NCI-H774 (cell line): ENCODE measurements around the gene TMEM131L.

Source experiments
- DNase-seq: peaks from one replicate; lab custom pipeline; 2025; lab: John Stamatoyannopoulos, UW

The TMEM131L gene

DNA sequence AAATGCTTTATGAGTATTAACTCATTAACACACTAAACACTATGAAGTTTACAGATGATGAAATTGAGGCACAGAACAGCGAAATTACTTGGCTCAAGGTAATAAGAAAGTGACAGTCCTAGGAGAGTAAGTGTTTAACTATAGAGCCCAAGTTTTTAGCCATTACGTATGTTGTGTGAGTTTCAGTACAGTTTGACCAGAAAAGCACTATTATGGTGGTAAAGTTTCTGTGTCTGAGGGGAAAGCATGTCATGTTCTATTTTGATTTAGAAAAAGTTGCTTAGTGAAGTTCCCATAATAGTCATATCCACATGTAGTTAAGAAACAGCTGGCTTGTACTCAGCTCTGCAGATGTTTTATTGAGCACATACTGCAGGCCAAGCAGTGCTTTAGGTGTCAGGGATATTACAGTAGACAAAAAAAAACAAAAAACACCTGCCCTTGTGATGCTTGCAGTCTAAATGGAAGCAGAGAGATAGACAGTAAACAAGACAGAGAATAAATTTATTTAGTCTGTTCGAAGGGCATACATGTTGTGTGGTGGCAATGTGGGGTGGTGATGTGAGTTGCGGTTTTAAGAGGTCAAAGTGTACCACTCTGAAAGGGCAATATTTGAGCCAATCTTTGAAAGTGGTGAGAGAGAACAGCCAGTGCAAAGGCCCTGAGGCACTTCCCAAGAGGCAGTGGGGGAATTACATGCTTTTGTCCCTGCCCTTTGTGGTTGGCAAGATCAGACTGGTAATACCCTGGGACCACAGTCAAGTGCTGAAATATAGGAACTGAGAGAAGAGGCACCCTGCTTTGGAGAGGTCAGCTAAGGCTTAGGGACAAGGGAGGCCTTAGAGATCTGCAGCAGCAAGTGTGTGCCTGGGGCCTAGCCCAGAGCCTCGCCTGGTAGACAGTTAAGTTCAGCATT is 6.2 kb downstream of the TMEM131L start:
- no peak for DNase-seq

DNA sequence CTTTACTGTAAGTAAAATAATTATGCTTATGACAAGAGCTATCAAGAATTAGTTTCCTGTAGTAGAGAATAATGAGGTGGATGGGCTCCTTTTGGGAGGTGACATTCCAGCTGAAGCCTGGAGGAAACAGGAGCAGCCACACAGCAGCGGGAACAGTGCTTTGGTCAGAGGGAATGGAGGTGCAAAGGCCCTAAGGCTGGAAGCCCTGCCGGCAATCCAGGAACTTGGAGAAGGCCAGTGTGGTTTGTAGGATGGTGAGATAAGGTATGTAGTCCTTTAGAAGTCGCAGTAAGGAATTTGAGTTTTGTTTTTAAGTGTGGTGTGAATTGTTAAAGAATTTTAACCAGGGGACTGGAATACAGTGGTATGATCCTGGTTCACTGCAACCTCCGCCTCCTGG is 8.1 kb downstream of the TMEM131L start:
- no peak for DNase-seq

DNA sequence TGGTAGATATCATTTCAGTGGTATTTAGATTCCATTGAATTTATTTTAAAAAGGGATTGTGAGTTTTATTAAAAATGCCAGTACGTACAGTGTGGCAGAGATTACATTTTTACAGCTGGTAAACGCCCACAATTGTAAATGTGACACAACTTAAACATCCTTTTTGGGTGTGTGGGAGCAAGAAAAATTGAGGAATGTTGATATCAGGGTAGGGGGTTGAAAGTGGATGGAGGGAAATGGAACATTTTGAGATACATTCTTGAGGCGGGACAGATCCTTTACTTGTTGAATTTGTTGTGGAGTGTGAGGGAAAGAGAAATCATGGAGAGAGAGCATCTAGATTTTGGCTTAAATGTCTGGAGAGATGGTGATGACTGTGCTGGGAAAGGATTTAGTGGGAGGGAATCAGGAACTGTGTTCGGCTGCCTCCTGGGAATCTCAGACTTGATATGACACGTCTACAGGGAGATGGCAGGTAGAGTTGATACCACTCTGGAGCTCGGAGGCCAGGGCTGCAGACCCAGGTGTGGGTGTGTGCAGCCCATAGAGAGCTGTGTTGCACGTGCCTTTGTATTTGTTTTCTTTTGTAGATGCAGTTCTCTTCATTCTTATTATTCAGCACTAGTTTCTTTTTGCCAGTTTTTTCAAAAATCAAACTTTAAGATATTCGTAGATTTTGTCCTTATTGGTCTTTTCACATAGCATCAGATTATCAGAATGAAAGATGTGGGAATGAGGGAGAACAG is 10.8 kb downstream of the TMEM131L start:
- DNase-seq = no peak

DNA sequence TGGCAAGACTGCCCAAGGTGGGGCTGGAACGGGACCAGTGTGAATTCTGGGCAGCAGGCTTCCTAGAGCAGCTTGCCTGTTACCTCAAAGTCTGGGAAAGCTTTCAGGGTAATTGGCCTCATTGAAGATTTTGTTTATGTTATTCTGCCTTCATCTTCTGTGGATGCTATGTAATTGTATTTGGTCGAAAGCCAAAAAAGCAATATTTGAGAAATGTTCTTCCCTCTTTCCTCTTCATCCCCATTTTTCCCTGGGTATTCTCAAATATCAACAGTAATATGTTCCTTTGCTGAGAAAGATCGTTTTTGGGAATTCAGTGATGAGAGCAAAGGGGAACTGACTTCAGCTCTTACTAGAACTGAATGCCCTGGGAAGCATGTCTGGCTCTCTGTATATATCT is 12.9 kb downstream of the TMEM131L start:
- no peak for DNase-seq

DNA sequence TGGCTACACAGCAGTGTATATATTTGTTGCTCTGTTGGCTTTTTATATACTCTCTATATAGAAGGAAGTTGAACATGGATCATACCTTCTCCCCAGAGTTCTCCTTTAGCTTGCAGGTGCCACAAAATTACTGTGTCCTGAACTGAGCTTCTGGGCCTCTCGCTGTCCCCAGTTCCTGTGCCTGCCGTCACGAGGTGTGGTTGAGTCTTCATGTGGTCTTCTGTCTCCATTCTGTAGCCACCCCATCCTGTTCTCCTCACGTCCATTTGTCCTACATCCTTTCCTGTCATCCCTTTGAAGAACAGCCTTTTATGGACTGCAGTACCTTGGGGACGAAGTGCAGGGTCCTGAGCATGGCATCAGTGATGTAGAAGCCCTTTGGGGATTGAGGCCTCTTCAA is 14.5 kb downstream of the TMEM131L start:
- DNase-seq = no peak

DNA sequence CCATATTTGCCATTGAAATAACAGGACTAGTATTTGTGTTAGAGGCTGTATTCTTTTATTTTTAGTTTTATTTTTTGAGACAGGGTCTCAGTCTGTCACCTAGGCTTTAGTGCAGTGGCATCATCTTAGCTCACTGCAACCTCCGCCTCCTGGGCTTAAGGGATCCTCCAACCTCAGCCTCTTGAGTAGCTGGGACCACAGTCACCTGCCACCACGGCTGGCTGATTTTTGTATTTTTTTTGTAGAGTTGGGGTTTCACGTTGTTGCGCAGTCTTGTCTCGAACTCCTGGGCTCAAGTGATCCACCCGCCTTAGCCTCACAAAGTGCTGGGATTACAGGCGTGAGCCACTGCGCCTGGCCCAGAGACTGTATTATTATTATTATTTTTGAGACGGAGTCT is 15.3 kb downstream of the TMEM131L start:
- DNase-seq = no peak

DNA sequence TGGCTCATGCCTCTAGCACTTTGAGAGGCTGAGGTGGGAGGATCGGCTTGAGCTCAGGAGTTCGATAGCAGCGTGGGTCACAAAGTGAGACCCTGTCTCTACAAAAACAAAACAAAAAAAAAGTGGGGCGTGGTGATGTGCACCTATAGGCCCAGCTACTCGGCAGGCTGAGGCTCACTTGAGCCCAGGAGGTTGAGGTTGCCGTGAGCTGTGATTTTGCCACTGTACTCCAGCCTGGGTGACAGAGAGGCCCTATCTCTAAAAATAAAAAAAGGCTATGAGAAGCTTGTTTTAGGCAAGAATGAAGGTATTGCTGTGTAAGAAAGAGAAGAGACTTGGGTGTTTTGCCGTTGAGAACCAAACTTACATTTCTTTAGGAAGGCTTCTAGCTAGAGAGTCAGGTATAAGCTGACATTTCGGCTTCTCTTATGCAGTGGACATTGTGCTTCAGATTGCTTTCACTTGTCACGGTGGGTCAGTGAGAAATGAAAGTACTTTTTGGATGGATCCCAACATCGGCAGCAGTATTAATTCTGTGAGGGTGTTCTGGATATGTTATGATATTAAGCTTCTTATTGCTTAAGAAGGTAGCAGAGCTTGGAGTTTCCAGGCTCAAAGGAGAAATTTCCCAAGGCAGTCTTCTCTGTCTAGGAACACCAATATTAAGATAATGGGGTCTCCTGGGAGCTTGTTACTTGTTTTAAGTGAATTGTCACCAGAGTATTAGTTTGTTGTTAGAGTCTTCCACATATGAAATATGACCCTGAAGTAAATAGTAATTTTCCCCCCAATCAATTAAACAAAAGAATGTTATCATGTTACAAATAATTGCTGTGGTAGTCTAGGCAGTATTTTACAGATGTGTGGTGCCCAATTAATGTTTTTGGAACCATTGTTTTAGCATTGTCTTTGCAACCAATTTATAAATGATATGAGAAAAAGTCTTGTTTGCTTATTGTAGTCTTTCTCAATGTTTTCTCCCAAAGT is 17.6 kb downstream of the TMEM131L start:
- no peak for DNase-seq

DNA sequence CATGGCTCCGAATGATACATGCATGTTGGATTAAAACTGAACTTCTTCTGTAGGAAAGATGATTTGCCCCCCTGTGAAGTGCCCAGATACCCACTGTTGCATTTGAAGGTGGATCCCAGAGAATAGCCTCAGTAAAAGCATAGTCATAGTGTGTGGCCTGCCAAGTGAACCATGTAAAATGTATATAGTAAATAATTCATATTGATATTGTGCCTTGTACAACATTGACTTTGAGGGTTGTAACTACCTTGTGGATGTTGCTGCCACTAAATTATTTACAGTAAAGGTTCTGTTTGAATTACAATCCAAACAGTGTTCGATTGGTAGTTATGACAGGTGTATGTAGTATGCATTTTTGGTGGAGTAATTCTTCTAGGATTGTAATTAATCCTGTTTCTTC is 19.2 kb downstream of the TMEM131L start:
- DNase-seq = no peak

DNA sequence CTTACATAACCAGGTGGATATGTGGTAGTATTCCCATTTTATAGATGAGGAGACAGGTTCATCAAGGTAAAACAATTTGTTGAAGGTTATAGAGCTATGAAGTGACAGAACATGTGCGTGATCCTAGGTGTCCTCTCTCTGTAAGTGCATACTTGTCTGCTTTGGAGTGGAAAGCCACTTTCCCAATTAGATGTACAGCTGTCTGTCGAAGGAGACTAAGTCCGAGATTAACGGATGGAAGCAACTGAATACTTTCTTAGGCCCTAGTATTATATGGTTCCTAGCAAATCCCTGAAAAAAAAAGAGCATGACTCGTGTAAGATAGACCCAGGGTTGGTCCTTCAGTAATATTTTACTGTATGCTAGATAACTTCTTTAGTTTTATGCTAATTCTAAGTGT is 19.7 kb downstream of the TMEM131L start:
- no peak for DNase-seq

DNA sequence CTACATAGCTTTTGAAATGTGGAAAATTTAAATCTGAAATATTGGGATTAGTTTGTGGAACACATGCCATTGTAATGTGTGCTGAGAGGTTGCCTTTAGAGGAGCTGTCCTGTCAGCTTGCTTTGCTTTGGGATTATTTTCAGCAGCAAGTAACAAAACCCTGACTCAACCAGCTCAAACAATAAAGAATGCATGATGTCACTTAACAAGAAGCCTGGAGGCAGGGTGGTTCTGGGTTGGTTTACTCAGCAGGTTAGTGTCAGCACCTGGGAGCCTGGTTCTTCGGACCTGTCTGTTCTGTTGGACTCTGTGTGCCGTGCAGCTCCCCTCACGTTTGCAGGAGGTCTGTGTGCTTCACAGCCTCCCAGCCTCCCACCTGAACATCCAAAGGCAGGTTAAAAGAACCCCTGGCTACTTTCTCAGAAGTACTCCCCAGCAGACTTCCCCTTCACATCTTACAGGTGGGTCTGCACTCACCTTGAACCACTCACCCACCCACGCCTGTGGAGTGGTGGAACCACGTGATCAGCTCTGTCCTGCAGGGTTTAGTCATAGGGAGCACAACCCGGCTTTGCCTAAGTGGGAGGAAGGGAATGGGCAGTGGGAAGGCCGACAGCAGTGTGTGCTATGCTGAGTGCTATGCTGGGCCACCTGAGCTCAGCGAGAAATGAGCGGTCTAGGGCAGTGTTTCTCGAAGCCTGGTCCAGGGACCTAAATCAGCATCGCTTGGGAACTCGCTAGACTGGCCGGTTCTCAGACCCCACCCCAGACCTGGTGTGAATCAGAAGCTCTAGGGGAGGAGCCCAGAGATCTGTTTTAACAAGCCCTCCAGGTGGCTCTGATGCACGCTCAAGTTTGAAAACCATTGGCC is 20.4 kb downstream of the TMEM131L start:
- no peak for DNase-seq

DNA sequence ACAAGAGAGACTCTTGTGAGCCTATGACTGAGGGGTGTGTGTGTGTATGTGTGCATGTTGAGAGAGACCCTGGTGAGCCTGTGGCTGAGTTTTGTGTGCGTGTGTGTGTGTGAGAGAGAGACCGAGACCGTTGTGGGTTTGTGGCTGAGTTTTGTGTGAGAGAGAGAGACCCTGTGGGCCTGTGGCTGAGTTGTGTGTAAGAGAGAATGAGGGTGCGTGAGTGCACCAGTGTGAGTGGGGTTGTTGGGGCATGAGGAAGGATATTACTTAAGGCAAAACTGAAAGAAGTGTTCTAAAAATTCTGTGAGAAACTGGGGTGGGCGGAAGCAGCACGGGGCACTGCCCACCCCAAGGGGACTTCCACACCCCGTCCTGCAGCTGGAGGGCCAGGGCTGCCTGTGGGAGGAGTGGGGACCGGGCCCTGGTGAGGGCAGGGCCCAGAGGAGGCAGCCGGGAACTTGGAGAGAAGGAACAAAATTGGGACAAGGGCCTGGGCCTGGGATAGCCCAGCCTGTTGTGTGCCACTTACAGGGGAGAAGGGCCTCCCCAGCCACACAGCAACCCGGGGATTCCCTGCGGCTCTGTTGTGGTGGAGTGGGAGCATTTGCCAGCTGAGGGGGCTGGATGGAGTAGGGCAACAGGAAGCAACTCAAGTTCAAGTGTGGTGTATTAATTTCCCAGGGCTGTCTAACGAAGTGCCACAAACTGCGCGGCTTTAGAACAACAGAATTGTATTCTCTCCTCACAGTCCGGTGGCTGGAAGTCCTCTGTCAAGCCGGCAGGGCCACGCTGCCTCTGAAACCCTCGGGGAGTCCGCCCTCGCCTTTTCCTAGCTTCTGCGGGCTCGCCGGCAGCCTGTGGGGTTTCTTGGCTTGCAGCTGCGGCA is 22.1 kb downstream of the TMEM131L start:
- no peak for DNase-seq

DNA sequence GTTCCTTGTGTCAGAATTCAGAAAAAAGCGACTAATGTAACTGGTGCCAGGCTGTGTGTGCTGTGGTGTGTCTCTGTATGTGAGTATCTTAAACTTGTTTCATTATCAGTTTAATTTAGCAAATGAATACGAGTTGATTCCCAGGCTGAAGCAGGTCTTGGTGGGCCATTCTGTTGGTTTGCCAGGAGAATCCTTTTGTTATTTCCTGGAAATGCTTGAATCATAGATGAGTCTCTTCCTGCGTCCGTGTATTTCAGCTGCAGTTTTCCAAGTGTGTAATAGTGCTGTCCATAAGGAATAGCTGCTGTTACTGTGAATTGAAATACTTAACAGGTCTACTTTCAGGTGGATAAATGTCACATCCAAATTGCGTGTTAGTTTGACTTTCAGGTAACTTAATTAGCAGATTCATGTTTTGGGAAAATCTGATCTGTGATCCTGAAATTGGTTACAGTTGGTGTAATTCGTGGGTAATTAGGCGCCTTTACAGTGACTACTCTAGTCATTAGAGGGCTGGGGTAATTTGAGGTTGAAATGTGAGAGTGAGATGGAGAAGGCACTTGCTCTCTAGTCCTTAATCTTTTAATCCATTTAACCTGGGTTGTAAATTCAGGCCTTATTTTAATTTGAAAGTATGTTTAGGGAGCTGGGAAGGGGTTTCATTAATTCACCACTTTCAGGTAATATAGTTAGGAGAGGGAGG is 23.8 kb downstream of the TMEM131L start:
- DNase-seq = no peak

DNA sequence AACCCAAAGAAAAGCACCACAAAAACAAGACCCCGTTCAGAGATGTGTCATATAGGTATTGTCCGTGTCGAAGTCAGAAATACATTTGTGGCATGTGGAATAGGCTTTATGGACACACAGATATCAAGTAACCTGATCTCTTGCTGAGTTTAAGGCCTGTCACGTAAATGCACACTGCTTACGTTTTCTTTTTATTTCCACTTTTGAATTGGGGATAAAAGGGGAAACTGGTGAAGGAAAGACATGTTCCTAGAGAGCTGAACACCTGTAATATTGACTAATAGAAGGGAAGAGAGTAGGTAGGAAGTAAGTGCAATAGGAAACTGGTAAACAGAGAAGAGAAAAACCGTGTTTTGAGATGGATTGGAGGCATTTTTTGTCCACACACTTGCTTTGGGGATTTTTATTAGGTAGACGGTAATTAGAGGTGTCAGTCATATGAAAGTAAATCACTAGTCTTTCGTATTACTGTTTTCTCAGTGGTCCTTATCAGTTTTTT is 24.9 kb downstream of the TMEM131L start:
- DNase-seq = no peak

DNA sequence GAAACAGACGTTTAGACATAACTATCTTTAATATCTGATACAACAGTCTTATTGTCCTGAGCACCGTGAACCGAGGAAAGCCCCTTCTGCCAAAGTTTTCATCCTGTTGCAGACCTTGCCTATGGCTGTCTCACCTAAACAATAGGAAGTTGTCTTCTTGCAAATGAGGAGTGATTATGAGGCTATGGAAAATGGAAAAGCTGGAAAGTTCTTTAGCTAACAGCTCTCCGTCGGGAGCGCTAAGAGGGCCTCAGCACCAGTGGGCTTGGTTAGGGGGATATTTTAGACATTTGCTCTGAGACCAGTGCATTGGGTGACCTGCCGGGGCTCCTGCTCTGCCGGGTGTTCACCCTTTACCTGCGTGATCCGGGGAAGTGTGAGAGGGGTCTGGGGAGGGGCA is 28.4 kb downstream of the TMEM131L start:
- DNase-seq = no peak

DNA sequence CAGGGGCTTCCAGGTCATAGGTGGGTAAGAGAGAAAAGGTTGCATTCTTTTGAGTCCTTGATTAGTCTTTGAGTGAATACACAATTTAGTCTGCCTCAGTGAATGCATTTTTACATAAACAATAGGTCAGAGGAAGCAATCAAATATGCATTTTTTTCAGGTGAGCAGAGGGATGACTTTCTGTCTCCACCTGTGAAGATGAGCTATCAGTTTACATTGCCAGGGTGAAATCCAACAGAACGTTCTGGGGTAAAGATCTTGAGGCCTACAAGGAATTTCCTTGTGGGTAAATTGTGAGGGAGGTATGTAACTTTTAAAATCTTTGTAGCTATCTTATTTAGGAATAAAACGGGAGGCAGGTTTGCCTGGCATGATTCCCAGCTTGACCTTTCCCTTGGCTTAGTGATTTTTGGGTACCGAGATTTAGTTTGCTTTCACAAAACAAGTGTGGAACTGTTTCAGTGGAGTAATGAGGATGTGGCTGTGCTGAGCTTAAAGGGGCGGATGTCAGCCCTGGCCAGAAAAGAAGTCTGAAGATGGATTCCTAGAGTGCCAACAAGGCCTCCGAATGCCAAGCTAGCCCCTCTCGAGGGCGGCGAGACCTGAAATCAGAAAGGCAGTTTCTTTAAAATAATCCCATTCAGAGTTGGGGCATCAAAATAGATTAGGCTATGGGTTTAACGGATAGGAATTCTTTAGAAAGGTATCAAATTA is 29.5 kb downstream of the TMEM131L start:
- no peak for DNase-seq

DNA sequence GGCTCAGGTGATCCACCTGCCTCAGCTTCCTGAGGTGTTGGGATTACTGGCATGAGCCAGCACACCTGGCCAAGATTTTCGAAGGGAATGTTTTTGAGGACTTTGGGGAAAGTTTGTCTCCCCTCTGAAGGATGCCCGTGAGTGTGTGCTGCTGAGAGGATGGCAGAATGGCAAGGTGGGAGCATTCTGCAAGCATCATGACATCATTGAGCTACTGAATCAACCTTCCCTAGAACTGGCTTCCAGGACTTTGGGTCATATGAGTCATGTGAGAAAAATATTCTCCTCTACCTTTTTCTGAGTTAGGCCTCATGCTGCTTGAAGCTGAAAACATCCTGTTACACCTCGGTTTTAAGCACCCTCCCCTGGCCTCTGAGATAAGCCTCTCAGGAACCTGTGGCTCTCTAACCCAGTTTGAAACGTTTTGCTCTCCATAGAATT is 31.0 kb downstream of the TMEM131L start:
- DNase-seq = no peak

DNA sequence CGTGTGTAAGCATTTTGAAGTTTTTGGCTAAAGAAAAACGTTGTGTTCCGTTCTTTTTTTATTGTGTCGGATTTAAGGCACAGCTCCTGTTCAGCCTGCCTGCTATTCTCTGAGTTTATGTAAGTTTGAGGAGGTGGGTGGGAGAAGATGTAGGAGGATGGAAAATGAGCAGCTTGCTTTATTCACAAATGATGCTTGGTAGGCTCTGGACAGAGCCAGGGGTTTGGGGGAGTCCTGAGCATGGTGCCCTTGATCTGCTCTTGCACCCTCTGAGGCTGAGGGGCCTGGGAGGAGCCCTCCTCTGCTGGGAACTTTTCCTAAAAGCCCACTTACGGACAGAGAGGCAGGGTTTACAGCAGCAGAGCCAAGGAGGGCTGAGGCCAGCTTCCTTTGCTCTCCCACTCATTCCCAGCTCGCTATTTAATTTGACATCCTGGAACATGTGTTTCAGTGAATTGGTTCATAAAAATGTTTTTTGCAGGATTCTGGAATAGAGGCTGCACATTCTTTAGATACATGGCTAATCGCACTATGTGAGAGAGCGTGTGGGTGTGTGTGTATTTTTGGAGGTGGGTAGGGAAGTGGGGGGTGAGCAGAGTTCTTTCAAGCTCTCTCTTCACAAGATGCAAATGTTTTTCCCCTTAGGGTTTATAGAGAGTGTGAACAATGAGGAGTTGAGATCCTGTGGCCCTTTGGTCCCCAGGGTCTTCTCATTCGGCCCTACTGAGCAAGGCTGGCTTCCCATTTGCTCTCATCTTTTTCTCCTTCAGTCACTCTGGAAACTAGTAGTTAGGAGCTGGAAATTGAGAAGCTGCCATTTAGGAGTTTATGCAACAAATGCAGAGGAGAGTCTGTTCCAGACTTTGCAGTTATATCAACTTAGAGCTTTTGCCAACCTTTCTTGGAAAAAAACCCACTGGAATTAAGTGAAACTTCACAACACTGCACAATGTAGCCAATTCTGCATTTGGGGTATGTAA is 32.1 kb downstream of the TMEM131L start:
- no peak for DNase-seq
